Esophagus squamous epithelium (tissue), 4 donors: ENCODE measurements around the gene TADA2B.

Experiments
- CTCF ChIP-seq, 6 experiments: fragments of 450-650 bp in 4 of 6; fragments of 200-600 bp in 2 of 6; sonication (generic) in 2 of 6; IDR thresholded peaks; one replicate each; pipeline ENCODE4 v1.5.1; 2016 to 2019; ENCODE audit warnings: antibody characterized with exemption in 6 of 6, mild to moderate bottlenecking in 4 of 6, moderate library complexity in 4 of 6
- POLR2A ChIP-seq, 4 donors: fragments of 450-650 bp; IDR thresholded peaks; one replicate each; pipeline ENCODE4 v1.6.1; 2017; ENCODE audit warnings: antibody characterized with exemption in 4 of 4, mild to moderate bottlenecking in 4 of 4, moderate library complexity in 3 of 4

GRCh38 chr4:7055111-7055989 is 12.2 kb downstream of the TADA2B start:
- TF ChIP-seq CTCF (IDR thresholded peaks at IDR 0.05) (no peak), POLR2A (IDR thresholded peaks at IDR 0.05) (no peak)
